Stimulated activated effector memory CD8-positive, alpha-beta T cell treated with anti-CD3 and anti-CD28 coated beads, Interleukin-12 subunit alpha, Interleukin-12 subunit beta, amount 100 ng/mL, for 72 hours (primary cell): Measurements from ENCODE around the gene C14orf119.
"Not testable (repeated sequence)": the region's sequence is repeated elsewhere in the genome, so short reads cannot be mapped to it uniquely, and the experiment has no call there.

ENCODE experiments used
- ATAC-seq: fragments of 150-1000 bp; cut with Tn5 transposase; 2 replicates; pipeline ENCODE4 v1.10.0; 2021
- DNase-seq, 2 donors: peaks; one replicate each; pipeline ENCODE4 v3.0.0; 2021 to 2022; ENCODE audit warnings: low spot score in 2 of 2
- H3K27ac Mint-ChIP-seq: one replicate; pipeline ENCODE4 v1.8.0; 2022; ENCODE audit warnings: mild to moderate bottlenecking, mixed read lengths
- H3K36me3 Mint-ChIP-seq: one replicate; pipeline ENCODE4 v1.8.0; 2022; ENCODE audit warnings: mild to moderate bottlenecking, mixed read lengths
- H3K4me1 Mint-ChIP-seq: one replicate; pipeline ENCODE4 v1.8.0; 2022; ENCODE audit warnings: mixed read lengths
- H3K4me3 Mint-ChIP-seq: one replicate; pipeline ENCODE4 v1.8.0; 2022; ENCODE audit warnings: mild to moderate bottlenecking, mixed read lengths
- H3K9me3 Mint-ChIP-seq: one replicate; pipeline ENCODE4 v1.8.0; 2022; ENCODE audit warnings: mixed read lengths

The C14orf119 gene

GRCh38 chr14:23093526-23093925 is 1.8 kb upstream of the C14orf119 start:
- ATAC-seq = no peak
- DNase-seq = no peak
- H3K36me3 Mint-ChIP-seq = peaks cover 20% of the 10 kb centered on the region
- no peak overlapping the region for H3K4me3 Mint-ChIP-seq
- no peak overlapping the region for H3K27ac Mint-ChIP-seq
- peaks cover 30% of the 10 kb centered on the region for H3K4me1 Mint-ChIP-seq
- H3K9me3 Mint-ChIP-seq = no peaks in the 10 kb centered on the region

- no peak for ATAC-seq
- no peak overlapping the region for H3K27ac Mint-ChIP-seq
- H3K36me3 Mint-ChIP-seq = peaks cover 26% of the 10 kb centered on the region
- no peak overlapping the region for H3K4me3 Mint-ChIP-seq
- DNase-seq = no peak
- peaks cover 30% of the 10 kb centered on the region for H3K4me1 Mint-ChIP-seq
- H3K9me3 Mint-ChIP-seq = no peaks in the 10 kb centered on the region
Observed at GRCh38 chr14:23093991-23094665, 1.2 kb upstream of the C14orf119 start.

GRCh38 chr14:23094666-23095195 is 574 bp upstream of the C14orf119 start, which contains the start of gene ACIN1:
TSS of gene ACIN1 (minus strand) at chr14:23095136. CDS start at chr14:23095112, 24 bp downstream.
- peak; percentile 67 for ATAC-seq
- peak; percentile 99 to 100 for DNase-seq
- H3K9me3 Mint-ChIP-seq = no peaks in the 10 kb centered on the region
- H3K4me3 Mint-ChIP-seq = no peak within 1 kb of the TSS
- no peak within 1 kb of the TSS for H3K27ac Mint-ChIP-seq
- H3K36me3 Mint-ChIP-seq = peaks cover 31% of the 10 kb centered on the region
- H3K4me1 Mint-ChIP-seq = peaks cover 25% of the 10 kb centered on the region

GRCh38 chr14:23097786-23098185 is 2.5 kb downstream of the C14orf119 start:
- Mint-ChIP-seq H3K9me3 (no peaks in the 10 kb centered on the region), H3K27ac (no peak overlapping the region), H3K4me3 (no peak overlapping the region), H3K4me1 (peaks cover 20% of the 10 kb centered on the region), H3K36me3 (peaks cover 31% of the 10 kb centered on the region)
- ATAC-seq = no peak
- DNase-seq = no peak

GRCh38 chr14:23099212-23099861 is 4.0 kb downstream of the C14orf119 start:
- DNase-seq (no peak), ATAC-seq (no peak)
- Mint-ChIP-seq H3K4me1 (peaks cover 20% of the 10 kb centered on the region), H3K27ac (no peak overlapping the region), H3K36me3 (peaks cover 31% of the 10 kb centered on the region), H3K4me3 (no peak overlapping the region), H3K9me3 (no peaks in the 10 kb centered on the region)

- no peak for DNase-seq
- Mint-ChIP-seq H3K36me3 (peaks cover 31% of the 10 kb centered on the region), H3K27ac (no peak overlapping the region), H3K4me1 (peaks cover 20% of the 10 kb centered on the region), H3K4me3 (no peak overlapping the region), H3K9me3 (no peaks in the 10 kb centered on the region)
- no peak for ATAC-seq
Observed at GRCh38 chr14:23101213-23101970, 6.1 kb downstream of the C14orf119 start.

GRCh38 chr14:23101986-23102625 is 6.8 kb downstream of the C14orf119 start:
- Mint-ChIP-seq H3K4me1 (peaks cover 13% of the 10 kb centered on the region), H3K9me3 (no peaks in the 10 kb centered on the region), H3K4me3 (no peak overlapping the region), H3K36me3 (peaks cover 25% of the 10 kb centered on the region), H3K27ac (no peak overlapping the region)
- DNase-seq = no peak
- peak; percentile 12 for ATAC-seq

GRCh38 chr14:23102801-23103200 is 7.5 kb downstream of the C14orf119 start:
- Mint-ChIP-seq H3K36me3 (peaks cover 18% of the 10 kb centered on the region), H3K27ac (no peak overlapping the region), H3K4me3 (no peak overlapping the region), H3K9me3 (no peaks in the 10 kb centered on the region), H3K4me1 (peaks cover 6% of the 10 kb centered on the region)
- no peak for ATAC-seq
- DNase-seq = no peak

- Mint-ChIP-seq H3K4me1 (peaks cover 6% of the 10 kb centered on the region), H3K9me3 (no peaks in the 10 kb centered on the region), H3K4me3 (no peak overlapping the region), H3K36me3 (peaks cover 11% of the 10 kb centered on the region), H3K27ac (no peak overlapping the region)
- DNase-seq (no peak), ATAC-seq (no peak)
Observed at GRCh38 chr14:23103581-23103980, 8.3 kb downstream of the C14orf119 start.

- peaks cover 6% of the 10 kb centered on the region for H3K4me1 Mint-ChIP-seq
- no peak overlapping the region for H3K27ac Mint-ChIP-seq
- H3K9me3 Mint-ChIP-seq = no peaks in the 10 kb centered on the region
- no peak for ATAC-seq
- DNase-seq = no peak
- no peak overlapping the region for H3K4me3 Mint-ChIP-seq
- H3K36me3 Mint-ChIP-seq = peaks cover 5% of the 10 kb centered on the region
Observed at GRCh38 chr14:23104070-23104590, 8.8 kb downstream of the C14orf119 start.

- no peaks in the 10 kb centered on the region for H3K9me3 Mint-ChIP-seq
- DNase-seq = no peak
- H3K27ac Mint-ChIP-seq = no peak within 1 kb of the TSS
- H3K4me3 Mint-ChIP-seq = no peak within 1 kb of the TSS
- peaks cover 6% of the 10 kb centered on the region for H3K4me1 Mint-ChIP-seq
- H3K36me3 Mint-ChIP-seq = no peaks in the 10 kb centered on the region
- no peak for ATAC-seq
Observed at GRCh38 chr14:23104591-23105347, 9.5 kb downstream of the C14orf119 start, which contains the start of gene CIROP. TSS of gene CIROP (minus strand) at chr14:23104989. CDS start at chr14:23104920, 69 bp downstream.

- Mint-ChIP-seq H3K9me3 (no peaks in the 10 kb centered on the region), H3K27ac (no peak overlapping the region), H3K36me3 (no peaks in the 10 kb centered on the region)
Observed at GRCh38 chr14:23105348-23105824, 10.1 kb downstream of the C14orf119 start.

GRCh38 chr14:23106747-23107045 is 11.4 kb downstream of the C14orf119 start:
- no peak for DNase-seq
- H3K36me3 Mint-ChIP-seq = no peaks in the 10 kb centered on the region
- no peaks in the 10 kb centered on the region for H3K9me3 Mint-ChIP-seq
- H3K4me3 Mint-ChIP-seq = no peak overlapping the region
- H3K4me1 Mint-ChIP-seq = peaks cover 4% of the 10 kb centered on the region
- no peak for ATAC-seq
- H3K27ac Mint-ChIP-seq = no peak overlapping the region

More at GRCh38 chr14:23105348-23105824, 10.1 kb downstream of the C14orf119 start:
- ATAC-seq = no peak
- Mint-ChIP-seq H3K4me3 (no peak overlapping the region), H3K4me1 (peaks cover 6% of the 10 kb centered on the region)
- no peak for DNase-seq

- not testable (repeated sequence) for H3K27ac Mint-ChIP-seq, H3K9me3 Mint-ChIP-seq, H3K36me3 Mint-ChIP-seq
Observed at GRCh38 chr14:23107620-23108019, 12.3 kb downstream of the C14orf119 start.

More at GRCh38 chr14:23107620-23108019, 12.3 kb downstream of the C14orf119 start:
- ATAC-seq, H3K4me1 Mint-ChIP-seq, H3K4me3 Mint-ChIP-seq, DNase-seq: not testable (repeated sequence)
